H1 (cell line): ENCODE data around the gene ZNF789. TPM values are rescaled to one million over a fixed set of nuclear protein-coding genes. Genes with fewer than 3 reads are reported as not detected.

Experiments
- CTCF ChIA-PET: fragments of 300-600 bp; sonication (Branson Sonifier 250); formaldehyde crosslinking; loops from one replicate; lab custom pipeline; 2021; ENCODE audit not compliant: partially characterized antibody; lab: Charles Lee
- POLR2A ChIA-PET: fragments of 300-600 bp; sonication (Branson Sonifier 250); formaldehyde crosslinking; loops from one replicate; lab custom pipeline; 2021; ENCODE audit warnings: inconsistent platforms; ENCODE audit not compliant: partially characterized antibody; lab: Charles Lee
- DNase-seq, 2 experiments: peaks; one replicate each; pipeline versions ENCODE4 v3.0.0 to v3.0.0-alpha.2; 2010 to 2022; ENCODE audit warnings: low spot score in 2 of 2, low read depth in 1 of 2, mixed read lengths in 1 of 2
- FAIRE-seq: peaks from 2 replicates; lab custom pipeline; 2011; peaks lifted over from hg19 to GRCh38; lab: Jason Lieb, UNC
- H2AFZ ChIP-seq: 2 replicates; pipeline ENCODE4 v1.8.1; 2012; ENCODE audit warnings: low read length, inconsistent platforms
- H2AK5ac ChIP-seq: 2 replicates; pipeline ENCODE4 v1.6.1; 2013; ENCODE audit warnings: low read depth, low read length
- H2BK120ac ChIP-seq: replicated peaks from 2 replicates; pipeline ENCODE3; 2013; ENCODE audit warnings: low read depth, low read length, inconsistent platforms
- H2BK12ac ChIP-seq: 2 replicates; pipeline ENCODE4 v1.6.1; 2013; ENCODE audit warnings: low read depth, low read length
- H2BK15ac ChIP-seq: 2 replicates; pipeline ENCODE4 v1.6.1; 2013; ENCODE audit warnings: low read length
- H2BK20ac ChIP-seq: 2 replicates; pipeline ENCODE4 v1.6.1; 2013; ENCODE audit warnings: low read length
- H2BK5ac ChIP-seq: 2 replicates; pipeline ENCODE4 v1.6.1; 2013; ENCODE audit warnings: low read depth, low read length
- H3K14ac ChIP-seq: 2 replicates; pipeline ENCODE4 v1.6.1; 2013; ENCODE audit warnings: inconsistent platforms; ENCODE audit not compliant: insufficient read length
- H3K18ac ChIP-seq: 2 replicates; pipeline ENCODE4 v1.6.1; 2013; ENCODE audit warnings: low read length; ENCODE audit errors: extremely low read depth
- H3K23ac ChIP-seq: 2 replicates; pipeline ENCODE4 v1.6.1; 2013; ENCODE audit warnings: inconsistent platforms; ENCODE audit not compliant: insufficient read length
- H3K23me2 ChIP-seq: 2 replicates; pipeline ENCODE4 v1.6.1; 2013; ENCODE audit warnings: low read depth, low read length
- H3K27ac ChIP-seq: 2 replicates; pipeline ENCODE4 v1.6.1; 2011; ENCODE audit warnings: low read depth, low read length, inconsistent platforms
- H3K27me3 ChIP-seq, 4 experiments: replicated peaks in 1 of 4; 1 replicate in 1 of 4; 2 replicates in 3 of 4; pipeline versions ENCODE4 v1.6.1 to v1.8.1; 2011 to 2013; ENCODE audit warnings: low read length in 3 of 4, mild to moderate bottlenecking in 3 of 4, inconsistent platforms in 2 of 4, mixed read lengths in 2 of 4, moderate library complexity in 1 of 4; ENCODE audit not compliant: control insufficient read depth in 3 of 4, insufficient read depth in 3 of 4; ENCODE audit errors: extremely low read depth in 1 of 4
- H3K36me3 ChIP-seq, 4 experiments: 2 replicates each; pipeline versions ENCODE4 v1.6.1 to v1.8.1; 2011 to 2013; ENCODE audit warnings: mild to moderate bottlenecking in 4 of 4, low read length in 3 of 4, moderate library complexity in 2 of 4, control low read depth in 1 of 4, inconsistent platforms in 1 of 4; ENCODE audit not compliant: insufficient read depth in 4 of 4, control insufficient read depth in 2 of 4
- H3K4ac ChIP-seq: replicated peaks from 2 replicates; pipeline ENCODE3; 2013; ENCODE audit warnings: low read length, low read depth, mixed read lengths, inconsistent platforms; ENCODE audit not compliant: insufficient read length
- H3K4me1 ChIP-seq, 4 experiments: replicated peaks in 1 of 4; 1 replicate in 1 of 4; 2 replicates in 3 of 4; pipeline versions ENCODE4 v1.6.1 to v1.8.1; 2011 to 2013; ENCODE audit warnings: low read length in 3 of 4, inconsistent platforms in 2 of 4, mixed read lengths in 1 of 4; ENCODE audit not compliant: insufficient read depth in 4 of 4, control insufficient read depth in 3 of 4
- H3K4me2 ChIP-seq, 2 experiments: 2 replicates each; pipeline versions ENCODE4 v1.6.1 to v1.8.1; 2011 to 2013; ENCODE audit warnings: low read depth in 2 of 2, low read length in 2 of 2, control low read depth in 1 of 2, inconsistent platforms in 1 of 2, mild to moderate bottlenecking in 1 of 2; ENCODE audit not compliant: insufficient read depth in 1 of 2
- H3K4me3 ChIP-seq, 4 experiments: fragments of 200-600, 300-600 bp in 1 of 4; sonication (generic), shearing (Covaris generic), sonication (Bioruptor Twin) in 1 of 4; 2 replicates each; pipeline versions ENCODE4 v1.5.1 to v1.8.1; 2011 to 2016; ENCODE audit warnings: low read length in 4 of 4, low read depth in 3 of 4, control low read depth in 2 of 4, inconsistent platforms in 2 of 4, mild to moderate bottlenecking in 2 of 4, mixed read lengths in 1 of 4, moderate library complexity in 1 of 4; ENCODE audit not compliant: insufficient read depth in 2 of 4; ENCODE audit errors: extremely low read depth in 1 of 4
- H3K56ac ChIP-seq: replicated peaks from 2 replicates; pipeline ENCODE3; 2013; ENCODE audit warnings: low read depth, mild to moderate bottlenecking, mixed read lengths, low read length, inconsistent platforms; ENCODE audit not compliant: insufficient read length
- H3K79me1 ChIP-seq: 2 replicates; pipeline ENCODE4 v1.6.1; 2013; ENCODE audit warnings: low read depth, low read length, control low read depth
- H3K79me2 ChIP-seq, 2 experiments: 2 replicates each; pipeline versions ENCODE4 v1.6.1 to v1.8.1; 2012 to 2013; ENCODE audit warnings: low read length in 2 of 2, mild to moderate bottlenecking in 2 of 2, inconsistent platforms in 1 of 2; ENCODE audit not compliant: insufficient read depth in 2 of 2, control insufficient read depth in 1 of 2
- H3K9ac ChIP-seq, 4 experiments: replicated peaks in 1 of 4; 1 replicate in 1 of 4; 2 replicates in 3 of 4; pipeline versions ENCODE4 v1.6.1 to v1.8.1; 2011 to 2013; ENCODE audit warnings: low read depth in 3 of 4, low read length in 3 of 4, control low read depth in 2 of 4, mild to moderate bottlenecking in 2 of 4, moderate library complexity in 2 of 4, inconsistent platforms in 1 of 4; ENCODE audit errors: extremely low read depth in 1 of 4
- H3K9me3 ChIP-seq, 2 experiments: 2 replicates each; pipeline versions ENCODE4 v1.6.1 to v1.8.1; 2012 to 2013; ENCODE audit warnings: mild to moderate bottlenecking in 2 of 2, moderate library complexity in 2 of 2, control low read depth in 1 of 2, inconsistent platforms in 1 of 2, low read depth in 1 of 2, low read length in 1 of 2, mixed read lengths in 1 of 2; ENCODE audit not compliant: insufficient read depth in 2 of 2
- H4K20me1 ChIP-seq, 2 experiments: replicated peaks in 1 of 2; 2 replicates each; pipeline versions ENCODE3 to v1.8.1; 2011 to 2013; ENCODE audit warnings: inconsistent platforms in 2 of 2, low read length in 2 of 2, mild to moderate bottlenecking in 1 of 2; ENCODE audit not compliant: insufficient read depth in 2 of 2, control insufficient read depth in 1 of 2
- H4K5ac ChIP-seq: 2 replicates; pipeline ENCODE4 v1.6.1; 2013; ENCODE audit warnings: low read length, low read depth, mixed read lengths, inconsistent platforms; ENCODE audit not compliant: insufficient read length
- H4K8ac ChIP-seq: 2 replicates; pipeline ENCODE4 v1.8.0; 2013; ENCODE audit warnings: mild to moderate bottlenecking, moderate library complexity, low read length, inconsistent platforms; ENCODE audit not compliant: insufficient read depth; ENCODE audit errors: extremely low read depth
- H4K91ac ChIP-seq: replicated peaks from 2 replicates; pipeline ENCODE3; 2013; ENCODE audit warnings: low read length, mixed read lengths, inconsistent platforms; ENCODE audit not compliant: insufficient read length
- ATF3 ChIP-seq: IDR thresholded peaks from 2 replicates; pipeline ENCODE4 v1.6.1; 2011; ENCODE audit warnings: low read depth, mild to moderate bottlenecking, low read length; ENCODE audit not compliant: insufficient read depth
- BACH1 ChIP-seq: IDR thresholded peaks from 2 replicates; pipeline ENCODE4 v1.6.1; 2012; ENCODE audit warnings: low read length, improper control_type of control experiment
- CBX5 ChIP-seq: fragments of 300-800, 300-1000 bp; sonication (generic); IDR thresholded peaks from 2 replicates; pipeline ENCODE4 v1.7.1; 2016; ENCODE audit warnings: antibody characterized with exemption, low read length, low read depth
- CHD2 ChIP-seq: IDR thresholded peaks from 2 replicates; pipeline ENCODE4 v1.6.1; 2012; ENCODE audit warnings: low read length, improper control_type of control experiment
- CREB1 ChIP-seq: IDR thresholded peaks from 2 replicates; pipeline ENCODE4 v1.6.1; 2012; ENCODE audit warnings: inconsistent platforms
- EGR1 ChIP-seq: IDR thresholded peaks from 2 replicates; pipeline ENCODE4 v1.6.1; 2011; ENCODE audit warnings: low read depth, low read length, borderline replicate concordance
- MAFK ChIP-seq: IDR thresholded peaks from 2 replicates; pipeline ENCODE4 v1.6.1; 2012; ENCODE audit warnings: low read depth, mild to moderate bottlenecking, improper control_type of control experiment, low read length
- MAX ChIP-seq: IDR thresholded peaks from 2 replicates; pipeline ENCODE4 v1.6.1; 2012; ENCODE audit warnings: inconsistent platforms
- RXRA ChIP-seq: IDR thresholded peaks from 2 replicates; pipeline ENCODE4 v1.6.1; 2011; ENCODE audit warnings: low read depth, mild to moderate bottlenecking, low read length, moderate library complexity; ENCODE audit not compliant: insufficient read depth
- SP1 ChIP-seq: IDR thresholded peaks from 2 replicates; pipeline ENCODE4 v1.6.1; 2011; ENCODE audit warnings: low read depth, low read length
- TEAD4 ChIP-seq: IDR thresholded peaks from 2 replicates; pipeline ENCODE4 v1.6.1; 2012; ENCODE audit warnings: low read depth, low read length, inconsistent platforms, mixed read lengths
- USF2 ChIP-seq: IDR thresholded peaks from 2 replicates; pipeline ENCODE4 v1.6.1; 2011; ENCODE audit warnings: low read length, improper control_type of control experiment
- ZNF274 ChIP-seq: IDR thresholded peaks from 2 replicates; pipeline ENCODE4 v1.7.0; 2012; ENCODE audit warnings: low read length, borderline replicate concordance; ENCODE audit errors: extremely low read depth
- WGBS, 2 experiments: shearing (Covaris generic) in 1 of 2; methylation state at CpG; one replicate each; pipeline versions ENCODE4 v1.1.6 to v1.1.7; 2013 to 2015; ENCODE audit warnings: low lambda C conversion rate in 2 of 2, mixed read lengths in 2 of 2, inconsistent platforms in 1 of 2, low coverage in 1 of 2, missing lambda C conversion rate in 1 of 2; ENCODE audit not compliant: insufficient replicate concordance in 2 of 2, insufficient coverage in 1 of 2, insufficient read length in 1 of 2; ENCODE audit errors: extremely low coverage in 1 of 2, missing lambda C conversion rate in 1 of 2; 5-methylcytosine and 5-hydroxymethylcytosine counted together
- polyA plus RNA-seq, 7 experiments: library from polyadenylated mRNA; depleted of rRNA in 3 of 7; stranded (reverse) in 5 of 7; unstranded in 2 of 7; fragments of >200 nt in 5 of 7; fragments of 200-250 nt in 2 of 7; gene quantifications; 1 replicate in 5 of 7; 2 replicates in 1 of 7; 4 replicates in 1 of 7; pipeline versions ENCODE4 v1.2.1 to v1.2.3, GENCODE V29; 2011 to 2013; ENCODE audit warnings: missing spikeins in 2 of 7, mixed read lengths in 2 of 7
- total RNA-seq: library from RNA; stranded (reverse); fragmentation: NEBNext Ultra II Directional; extraction: Animal tissue kit (Norgen Biotek cat#: 25700); gene quantifications from 2 replicates; pipeline ENCODE4 v1.2.1, GENCODE V29; 2021

The ZNF789 gene
- total and polyA plus RNA-seq, 2 of the 8 experiments (the other 6 are each of a cell fraction or from before 2014, with no cell fraction given), result 11.4 to 12.5 TPM

- ChIA-PET CTCF (interaction anchor here (1.1 to 1.5 kb wide), 2 partner anchors 19 to 55 kb away, joined by 3 read pairs; no protein-coding TSS in a partner anchor), POLR2A (interaction anchor here (0.8 to 2.1 kb wide), 4 partner anchors 12 to 59 kb away, joined by 4 to 7 read pairs (median 4); partner anchors contain the start of gene ZNF655)
- no peak overlapping the region for H3K18ac ChIP-seq
- H3K23ac ChIP-seq, result no peak overlapping the region
- peak overlapping the region in 3 of 4 experiments; percentile 16 to 44 (median 34); a peak in 5 of 7 replicates for H3K9ac ChIP-seq
- H3K4me1 ChIP-seq, result peaks cover 0 to 4% (median 0%) of the 10 kb centered on the region in 4 experiments; a peak in 3 of 7 replicates
- H3K4ac ChIP-seq, result no peak overlapping the region
- H4K8ac ChIP-seq, result no peak overlapping the region
- H3K56ac ChIP-seq, result no peak overlapping the region
- DNase-seq, result no peak
- no peak overlapping the region for H2AK5ac ChIP-seq
- FAIRE-seq, result no peak
- H3K4me3 ChIP-seq, result peak overlapping the region; percentile 20 to 98 (median 87); a peak in 7 of 8 replicates
- peaks cover 5 to 12% of the 10 kb centered on the region in 2 experiments for H4K20me1 ChIP-seq
- H2BK120ac ChIP-seq, result no peak overlapping the region
- H2BK20ac ChIP-seq, result no peak overlapping the region
- no peak overlapping the region for H3K14ac ChIP-seq
- peaks cover 4 to 27% (median 17%) of the 10 kb centered on the region in 4 experiments; a peak in 7 of 8 replicates for H3K36me3 ChIP-seq
- 82% methylated on average over 11 of the region's 11 CpGs; no CpG with 5 or more reads in 1 of the 2 experiments for WGBS, 2 experiments
- peak overlapping the region; percentile 63 to 73 for H3K4me2 ChIP-seq
- H2BK12ac ChIP-seq, result no peak overlapping the region
- H2BK5ac ChIP-seq, result no peak overlapping the region
- peaks cover 7% of the 10 kb centered on the region; the same call in 1 of the 2 replicates for H3K23me2 ChIP-seq
- no peak overlapping the region for H4K5ac ChIP-seq
- H3K9me3 ChIP-seq, result peaks cover 12 to 13% of the 10 kb centered on the region in 2 experiments
- peaks cover 7% of the 10 kb centered on the region; the same call in 1 of the 2 replicates for H3K79me1 ChIP-seq
- H3K79me2 ChIP-seq, result peaks cover 9 to 33% of the 10 kb centered on the region in 2 experiments
- H2AFZ ChIP-seq, result no peak overlapping the region
- H4K91ac ChIP-seq, result no peak overlapping the region
- no peaks in the 10 kb centered on the region for H3K27me3 ChIP-seq
- no peak overlapping the region for H2BK15ac ChIP-seq
- no peak overlapping the region for H3K27ac ChIP-seq
- TF ChIP-seq TEAD4, result no peak
- TF ChIP-seq CBX5, result no peak
- TF ChIP-seq EGR1, result no peak
- TF ChIP-seq MAX, result no peak
- no peak for TF ChIP-seq USF2
- no peak for TF ChIP-seq SP1
- no peak for TF ChIP-seq RXRA
- TF ChIP-seq ZNF274, result no peak
- no peak for TF ChIP-seq BACH1
- TF ChIP-seq ATF3, result no peak
- no peak for TF ChIP-seq MAFK
- TF ChIP-seq CREB1, result no peak
- TF ChIP-seq CHD2, result no peak
Measured at GRCh38 chr7:99498546-99498944, 25.9 kb downstream of the ZNF789 start.
